Osteocyte (in vitro differentiated cells): ENCODE measurements around the gene DEF6. TPM values are rescaled to one million over a fixed set of nuclear protein-coding genes. Genes with fewer than 3 reads are reported as not detected.

Experiments
- DNase-seq: peaks from one replicate; pipeline ENCODE4 v3.0.0; 2021; ENCODE audit warnings: mixed read lengths; ENCODE audit not compliant: unreplicated experiment; ENCODE audit errors: extremely low spot score
- H3K27ac Mint-ChIP-seq: one replicate; pipeline ENCODE4 v1.8.0; 2021; ENCODE audit warnings: mild to moderate bottlenecking, mixed read lengths; ENCODE audit not compliant: unreplicated experiment
- H3K27me3 Mint-ChIP-seq: one replicate; pipeline ENCODE4 v1.8.0; 2021; ENCODE audit warnings: mixed read lengths; ENCODE audit not compliant: unreplicated experiment
- H3K36me3 Mint-ChIP-seq: one replicate; pipeline ENCODE4 v1.8.0; 2021; ENCODE audit warnings: mixed read lengths; ENCODE audit not compliant: unreplicated experiment
- H3K4me1 Mint-ChIP-seq: one replicate; pipeline ENCODE4 v1.8.0; 2021; ENCODE audit warnings: mixed read lengths; ENCODE audit not compliant: unreplicated experiment
- H3K4me3 Mint-ChIP-seq: one replicate; pipeline ENCODE4 v1.8.0; 2021; ENCODE audit warnings: mild to moderate bottlenecking, moderate library complexity, mixed read lengths; ENCODE audit not compliant: unreplicated experiment
- H3K9me3 Mint-ChIP-seq: one replicate; pipeline ENCODE4 v1.8.0; 2021; ENCODE audit warnings: mixed read lengths; ENCODE audit not compliant: unreplicated experiment
- CTCF ChIP-seq: fragments of 200-600 bp; sonication (generic); IDR thresholded peaks from 2 replicates; pipeline ENCODE4 v1.5.0; 2021; ENCODE audit warnings: antibody characterized with exemption, mild to moderate bottlenecking, moderate library complexity
- total RNA-seq: library from RNA; stranded (reverse); gene quantifications from 2 replicates; pipeline ENCODE4 v1.2.1, GENCODE V29; 2021

The DEF6 gene
- total RNA-seq, 1 donor from 2014 or later = 0.59 TPM

- no peaks in the 10 kb centered on the region for H3K9me3 Mint-ChIP-seq
- H3K27me3 Mint-ChIP-seq = no peaks in the 10 kb centered on the region
- peaks cover 26% of the 10 kb centered on the region for H3K4me1 Mint-ChIP-seq
- H3K27ac Mint-ChIP-seq = peak overlapping the region; percentile 85
- TF ChIP-seq CTCF = no peak
- H3K4me3 Mint-ChIP-seq = peak overlapping the region; percentile 98
- DNase-seq = no peak
- no peaks in the 10 kb centered on the region for H3K36me3 Mint-ChIP-seq
These were observed 36.7 kb upstream of the DEF6 start for GRCh38 chr6:35260591-35261570.

GRCh38 chr6:35262596-35262995, 35.0 kb upstream of the DEF6 start:
- no peak for TF ChIP-seq CTCF
- no peaks in the 10 kb centered on the region for H3K27me3 Mint-ChIP-seq
- H3K36me3 Mint-ChIP-seq = peaks cover 2% of the 10 kb centered on the region
- DNase-seq = no peak
- H3K4me3 Mint-ChIP-seq = no peak overlapping the region
- peak overlapping the region; percentile 4 for H3K27ac Mint-ChIP-seq
- peaks cover 24% of the 10 kb centered on the region for H3K4me1 Mint-ChIP-seq
- H3K9me3 Mint-ChIP-seq = no peaks in the 10 kb centered on the region

- no peaks in the 10 kb centered on the region for H3K27me3 Mint-ChIP-seq
- H3K9me3 Mint-ChIP-seq = no peaks in the 10 kb centered on the region
- peaks cover 16% of the 10 kb centered on the region for H3K4me1 Mint-ChIP-seq
- peaks cover 5% of the 10 kb centered on the region for H3K36me3 Mint-ChIP-seq
- no peak for DNase-seq
- H3K27ac Mint-ChIP-seq = no peak overlapping the region
- TF ChIP-seq CTCF = no peak
- H3K4me3 Mint-ChIP-seq = no peak overlapping the region
These were observed 32.9 kb upstream of the DEF6 start for GRCh38 chr6:35264550-35265274.

GRCh38 chr6:35265523-35265922, 32.1 kb upstream of the DEF6 start:
- Mint-ChIP-seq H3K9me3 (no peaks in the 10 kb centered on the region), H3K27me3 (no peaks in the 10 kb centered on the region), H3K4me1 (peaks cover 11% of the 10 kb centered on the region), H3K4me3 (no peak overlapping the region), H3K36me3 (peaks cover 5% of the 10 kb centered on the region), H3K27ac (no peak overlapping the region)
- no peak for DNase-seq
- TF ChIP-seq CTCF = no peak

GRCh38 chr6:35267446-35267845, 30.2 kb upstream of the DEF6 start:
- Mint-ChIP-seq H3K27ac (no peak overlapping the region), H3K4me3 (no peak overlapping the region), H3K9me3 (no peaks in the 10 kb centered on the region), H3K4me1 (peaks cover 6% of the 10 kb centered on the region), H3K36me3 (peaks cover 5% of the 10 kb centered on the region), H3K27me3 (no peaks in the 10 kb centered on the region)
- TF ChIP-seq CTCF = no peak
- DNase-seq = no peak
